ACC112 (cell line): ENCODE data around the gene CHDH.

Experiments
- H2AFZ ChIP-seq: fragments of 200-600 bp; sonication (generic); one replicate; pipeline ENCODE4 v1.6.0; 2017; ENCODE audit warnings: antibody characterized with exemption, low read length; ENCODE audit not compliant: unreplicated experiment
- H3K27ac ChIP-seq: fragments of 200-600 bp; sonication (generic); 2 replicates; pipeline ENCODE4 v1.5.1; 2014; ENCODE audit warnings: low read depth, mild to moderate bottlenecking, antibody characterized with exemption, low read length, moderate library complexity
- H3K27me3 ChIP-seq: fragments of 200-600 bp; sonication (generic); 2 replicates; pipeline ENCODE4 v1.6.1; 2014; ENCODE audit warnings: mild to moderate bottlenecking, antibody characterized with exemption, low read length, moderate library complexity, mixed read lengths; ENCODE audit not compliant: insufficient read depth
- H3K36me3 ChIP-seq: fragments of 200-600 bp; sonication (generic); 2 replicates; pipeline ENCODE4 v1.6.1; 2016; ENCODE audit warnings: mild to moderate bottlenecking, antibody characterized with exemption, low read length, moderate library complexity, mixed read lengths; ENCODE audit not compliant: insufficient read depth
- H3K4me1 ChIP-seq: fragments of 200-600 bp; sonication (generic); one replicate; pipeline ENCODE4 v1.6.1; 2016; ENCODE audit warnings: low read length, mixed read lengths; ENCODE audit not compliant: insufficient read depth, unreplicated experiment, control insufficient read depth
- H3K4me3 ChIP-seq: fragments of 200-600 bp; sonication (generic); 2 replicates; pipeline ENCODE4 v1.5.1; 2014; ENCODE audit warnings: mild to moderate bottlenecking, low read depth, low read length
- H3K79me2 ChIP-seq: fragments of 200-600 bp; sonication (generic); one replicate; pipeline ENCODE4 v1.6.0; 2016; ENCODE audit warnings: low read length; ENCODE audit not compliant: control insufficient read depth, unreplicated experiment, insufficient read depth

CHDH gene

GRCh38 chr3:53800041-53800906, 45.9 kb downstream of the CHDH start:
- Histone ChIP-seq H3K79me2 (no peaks in the 10 kb centered on the region), H3K4me1 (peaks cover 9% of the 10 kb centered on the region), H3K4me3 (no peak overlapping the region), H3K27ac (no peak overlapping the region), H3K27me3 (peaks cover 17% of the 10 kb centered on the region), H2AFZ (no peak overlapping the region), H3K36me3 (no peaks in the 10 kb centered on the region)

- Histone ChIP-seq H3K27me3 (peaks cover 19% of the 10 kb centered on the region), H3K79me2 (no peaks in the 10 kb centered on the region), H3K36me3 (no peaks in the 10 kb centered on the region), H3K4me1 (peaks cover under 1% of the 10 kb centered on the region), H3K4me3 (no peak overlapping the region), H3K27ac (no peak overlapping the region), H2AFZ (no peak overlapping the region)
These were observed 46.8 kb downstream of the CHDH start for GRCh38 chr3:53799338-53799865.

- Histone ChIP-seq H2AFZ (no peak overlapping the region), H3K27ac (no peak overlapping the region), H3K27me3 (peaks cover 19% of the 10 kb centered on the region), H3K4me3 (no peak overlapping the region), H3K4me1 (no peaks in the 10 kb centered on the region), H3K79me2 (no peaks in the 10 kb centered on the region), H3K36me3 (no peaks in the 10 kb centered on the region)
These were observed 48.1 kb downstream of the CHDH start for GRCh38 chr3:53798144-53798543.

GRCh38 chr3:53795789-53796560, 50.2 kb downstream of the CHDH start:
- Histone ChIP-seq H3K27ac (no peak overlapping the region), H3K4me1 (no peaks in the 10 kb centered on the region), H3K27me3 (peaks cover 19% of the 10 kb centered on the region), H3K36me3 (no peaks in the 10 kb centered on the region), H3K79me2 (no peaks in the 10 kb centered on the region), H3K4me3 (no peak overlapping the region), H2AFZ (no peak overlapping the region)

- peaks cover 19% of the 10 kb centered on the region for H3K27me3 ChIP-seq
- H3K4me3 ChIP-seq = no peak overlapping the region
- H3K79me2 ChIP-seq = no peaks in the 10 kb centered on the region
- no peak overlapping the region for H2AFZ ChIP-seq
- H3K27ac ChIP-seq = no peak overlapping the region
- H3K36me3 ChIP-seq = no peaks in the 10 kb centered on the region
- H3K4me1 ChIP-seq = no peaks in the 10 kb centered on the region
These were observed 51.0 kb downstream of the CHDH start for GRCh38 chr3:53795176-53795575.

- H2AFZ ChIP-seq = no peak overlapping the region
- H3K4me1 ChIP-seq = no peaks in the 10 kb centered on the region
- no peak overlapping the region for H3K4me3 ChIP-seq
- no peaks in the 10 kb centered on the region for H3K36me3 ChIP-seq
- H3K27ac ChIP-seq = no peak overlapping the region
- no peaks in the 10 kb centered on the region for H3K79me2 ChIP-seq
- peaks cover 19% of the 10 kb centered on the region for H3K27me3 ChIP-seq
These were observed 51.6 kb downstream of the CHDH start for GRCh38 chr3:53794597-53794996.

DNA sequence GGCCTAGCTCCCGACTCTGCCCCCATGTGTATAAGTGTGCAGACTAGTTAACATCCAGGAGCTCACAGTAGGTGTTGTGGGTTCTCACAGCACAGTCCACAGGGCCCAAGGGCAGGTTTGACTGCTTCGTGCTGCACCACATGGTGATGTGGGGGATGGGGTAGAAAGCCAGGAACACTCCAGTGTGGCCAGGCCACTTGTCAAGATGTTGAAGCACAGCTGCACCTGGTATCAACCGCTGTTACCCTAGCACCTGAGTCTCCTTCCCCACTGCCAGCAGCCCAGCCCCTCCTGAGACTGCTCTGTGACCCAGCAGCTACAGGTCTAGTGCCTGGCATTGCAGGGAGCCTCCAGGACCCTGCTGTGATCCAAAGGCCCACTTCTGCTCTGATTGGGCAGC, 53.4 kb downstream of the CHDH start:
- H3K36me3 ChIP-seq = no peaks in the 10 kb centered on the region
- H3K79me2 ChIP-seq = no peaks in the 10 kb centered on the region
- H2AFZ ChIP-seq = no peak overlapping the region
- H3K27me3 ChIP-seq = peaks cover 23% of the 10 kb centered on the region
- no peak overlapping the region for H3K4me3 ChIP-seq
- no peak overlapping the region for H3K27ac ChIP-seq
- H3K4me1 ChIP-seq = no peaks in the 10 kb centered on the region

- Histone ChIP-seq H3K36me3 (no peaks in the 10 kb centered on the region), H3K27me3 (0 out of 2 replicates have a peak, but pooled peaks cover 10% of the 10 kb centered on the region), H3K4me1 (no peaks in the 10 kb centered on the region), H2AFZ (no peak overlapping the region), H3K4me3 (no peak overlapping the region), H3K79me2 (no peaks in the 10 kb centered on the region), H3K27ac (no peak overlapping the region)
These were observed 54.9 kb downstream of the CHDH start for GRCh38 chr3:53791317-53791716.

DNA sequence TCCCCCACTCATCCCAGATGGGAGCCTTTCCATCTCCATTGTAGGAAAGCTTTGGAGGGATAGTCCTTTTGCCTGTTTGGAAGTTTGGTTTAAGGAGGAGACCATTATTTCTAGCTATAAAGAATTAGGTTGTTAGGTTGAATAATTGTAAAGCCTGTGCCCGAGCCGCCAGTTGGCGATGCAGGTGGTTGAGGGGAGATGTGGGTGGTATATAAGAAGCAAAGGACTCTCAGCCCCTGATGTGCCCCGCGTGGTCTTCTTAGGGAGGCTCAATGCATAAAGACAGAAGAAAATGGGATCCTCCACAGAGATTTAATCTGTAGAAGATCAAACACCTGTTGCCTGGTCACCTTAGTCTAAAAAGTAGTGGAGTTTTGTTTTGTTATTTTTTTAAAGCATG, 55.7 kb downstream of the CHDH start:
- H3K79me2 ChIP-seq = no peaks in the 10 kb centered on the region
- no peak overlapping the region for H2AFZ ChIP-seq
- no peaks in the 10 kb centered on the region for H3K36me3 ChIP-seq
- H3K4me3 ChIP-seq = no peak overlapping the region
- no peak overlapping the region for H3K27ac ChIP-seq
- H3K4me1 ChIP-seq = no peaks in the 10 kb centered on the region
- H3K27me3 ChIP-seq = 0 out of 2 replicates have a peak, but pooled peaks cover 7% of the 10 kb centered on the region

- Histone ChIP-seq H3K36me3 (no peaks in the 10 kb centered on the region), H3K27me3 (0 out of 2 replicates have a peak, but pooled peaks cover 4% of the 10 kb centered on the region), H2AFZ (no peak overlapping the region), H3K4me3 (no peak overlapping the region), H3K27ac (no peak overlapping the region), H3K4me1 (no peaks in the 10 kb centered on the region), H3K79me2 (no peaks in the 10 kb centered on the region)
These were observed 56.8 kb downstream of the CHDH start for GRCh38 chr3:53789459-53789858.
